Retina (tissue), 1 donor: Measurements from ENCODE around the gene PNP.

Experiments
- DNase-seq: peaks from one replicate; pipeline ENCODE4 v3.0.0-alpha.2; 2016

Gene PNP

DNA sequence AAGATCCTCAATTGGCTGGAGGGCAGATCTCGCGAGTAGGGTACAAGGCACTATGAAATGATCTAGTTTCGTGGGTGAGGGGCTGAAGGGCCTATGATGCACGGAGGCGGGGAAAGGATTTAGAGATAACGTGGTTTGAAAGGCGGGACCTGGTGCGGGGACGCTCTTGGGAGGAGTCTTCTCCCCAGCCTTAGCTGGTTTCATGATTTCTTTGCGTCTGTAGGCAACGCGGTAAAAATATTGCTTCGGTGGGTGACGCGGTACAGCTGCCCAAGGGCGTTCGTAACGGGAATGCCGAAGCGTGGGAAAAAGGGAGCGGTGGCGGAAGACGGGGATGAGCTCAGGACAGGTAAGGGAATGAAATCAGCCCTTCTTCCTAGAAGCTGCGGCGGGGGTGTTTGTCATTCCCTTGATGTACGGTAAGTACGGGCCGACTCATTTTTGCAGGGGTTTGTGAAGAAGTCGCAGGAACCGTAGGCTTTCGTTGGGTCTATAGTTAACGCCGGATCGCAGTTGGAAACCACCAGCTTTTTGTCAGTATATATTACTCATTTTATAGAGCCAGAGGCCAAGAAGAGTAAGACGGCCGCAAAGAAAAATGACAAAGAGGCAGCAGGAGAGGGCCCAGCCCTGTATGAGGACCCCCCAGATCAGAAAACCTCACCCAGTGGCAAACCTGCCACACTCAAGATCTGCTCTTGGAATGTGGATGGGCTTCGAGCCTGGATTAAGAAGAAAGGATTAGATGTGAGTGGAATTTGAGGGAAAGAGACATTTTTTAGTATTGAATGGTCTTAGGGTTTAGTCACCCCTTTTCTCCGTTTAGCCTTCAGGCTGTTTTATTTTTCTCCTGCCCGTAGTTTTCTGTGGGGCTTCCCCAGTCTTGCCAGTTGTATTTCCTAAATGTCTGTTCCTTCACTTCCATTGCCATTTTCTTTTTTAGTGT, 13.6 kb upstream of the PNP start:
- no peak for DNase-seq

GRCh38 chr14:20456971-20457370, 12.2 kb upstream of the PNP start:
- no peak for DNase-seq

GRCh38 chr14:20458031-20458789, 11.0 kb upstream of the PNP start:
- no peak for DNase-seq

- DNase-seq: no peak
Observed at GRCh38 chr14:20460458-20461224, 8.6 kb upstream of the PNP start.

DNA sequence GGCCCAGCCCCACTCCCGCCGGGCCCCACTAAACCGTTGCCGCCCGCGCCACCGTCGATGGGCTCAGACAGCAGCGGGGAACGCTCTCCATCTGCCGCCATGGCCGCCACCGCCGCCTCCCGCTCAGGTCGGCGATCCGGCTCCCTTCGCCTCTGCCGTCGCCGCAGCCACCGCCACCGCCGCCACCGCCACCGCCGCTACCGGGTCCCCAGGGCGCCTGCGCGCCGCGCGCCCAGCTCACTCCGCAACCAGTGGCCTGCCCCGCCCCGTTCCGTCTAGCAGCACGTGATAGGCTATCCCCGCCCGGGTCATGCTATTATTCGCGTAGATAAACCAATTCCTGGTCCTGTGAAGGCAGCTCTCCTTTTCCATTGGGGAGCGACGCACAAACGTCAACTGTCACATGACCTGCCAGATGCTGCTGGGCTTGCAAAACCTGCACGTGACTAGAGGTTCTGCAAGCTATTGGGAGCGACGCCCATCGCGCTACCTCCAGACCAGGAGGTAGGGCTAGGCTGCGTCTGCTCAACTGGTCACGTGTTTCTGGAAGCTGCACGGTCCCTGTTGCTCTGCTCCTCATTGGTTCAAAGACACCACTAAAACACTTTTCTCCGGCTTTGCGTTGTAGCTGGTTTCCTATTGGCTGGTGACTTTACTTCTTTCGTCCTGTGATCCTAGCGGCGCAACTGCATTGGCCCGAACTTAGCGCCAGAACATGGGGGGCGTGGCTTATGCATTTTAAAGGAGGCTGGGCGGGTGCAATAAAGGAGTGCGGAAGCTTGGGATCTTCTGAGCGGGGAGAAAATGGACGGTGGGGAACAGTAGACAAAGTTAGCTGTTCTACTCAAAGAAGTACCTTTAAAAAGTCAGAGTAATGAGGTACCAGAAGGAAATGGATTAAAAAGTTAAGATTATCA, 7.7 kb upstream of the PNP start, which contains the start of gene PIP4P1:
Gene PIP4P1 (minus strand): TSS at position 210 of the 917 bp plus-strand sequence. CDS start 109 bp downstream, at position 101.
- peak; percentile 96 for DNase-seq

GRCh38 chr14:20468764-20469241, 403 bp upstream of the PNP start:
- DNase-seq: no peak

DNA sequence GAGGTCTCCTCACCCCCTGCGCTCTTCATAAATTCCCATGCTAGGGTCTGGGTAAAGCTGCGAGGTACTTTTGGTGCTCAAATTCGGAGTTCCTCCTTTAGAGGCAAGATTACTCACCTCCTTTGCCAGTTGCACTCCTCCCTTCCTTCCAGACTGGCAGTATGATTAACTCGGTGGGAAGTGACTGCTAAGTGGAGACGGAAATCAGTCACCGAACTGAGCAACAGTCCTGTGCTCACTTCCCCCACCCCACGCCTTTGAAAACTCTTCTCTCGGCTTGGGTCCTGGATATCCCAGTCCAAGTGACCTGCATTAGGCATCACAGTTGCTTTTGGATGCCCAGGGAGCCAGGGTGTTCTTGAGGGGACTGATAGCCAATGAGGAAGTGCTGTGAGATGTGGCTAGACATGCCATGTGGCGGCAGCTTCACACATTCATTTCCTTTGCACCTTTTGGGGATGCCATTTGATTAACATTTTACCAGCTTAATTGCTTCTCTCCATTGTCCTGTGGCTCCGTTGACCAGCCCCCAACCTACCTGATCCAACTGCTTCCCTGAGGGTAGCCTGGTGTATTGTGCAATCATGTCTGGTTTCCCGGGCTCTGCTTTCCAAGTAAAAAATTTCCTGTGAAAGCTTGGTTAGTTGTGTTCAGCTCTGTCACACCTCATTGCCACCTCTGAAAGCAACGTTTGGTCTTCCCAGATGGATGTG, 840 bp downstream of the PNP start:
- DNase-seq: no peak

DNA sequence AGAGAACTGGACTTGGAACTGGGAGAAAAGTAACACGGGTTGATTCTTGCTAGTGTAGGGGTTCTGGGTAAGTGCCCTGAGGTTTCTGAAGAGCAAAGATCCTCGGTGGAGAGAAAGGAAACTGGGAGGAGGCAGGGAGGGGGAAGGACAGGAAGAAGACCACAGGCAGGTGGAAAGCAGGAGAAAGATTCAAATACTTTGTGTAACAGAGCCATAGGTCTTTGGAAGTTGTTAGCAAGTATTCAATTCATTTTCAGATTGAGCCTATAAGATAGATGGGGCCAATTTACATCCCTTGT, 1.3 kb downstream of the PNP start:
- DNase-seq: no peak

- DNase-seq: no peak
Observed at GRCh38 chr14:20472536-20473169, 3.4 kb downstream of the PNP start.

DNA sequence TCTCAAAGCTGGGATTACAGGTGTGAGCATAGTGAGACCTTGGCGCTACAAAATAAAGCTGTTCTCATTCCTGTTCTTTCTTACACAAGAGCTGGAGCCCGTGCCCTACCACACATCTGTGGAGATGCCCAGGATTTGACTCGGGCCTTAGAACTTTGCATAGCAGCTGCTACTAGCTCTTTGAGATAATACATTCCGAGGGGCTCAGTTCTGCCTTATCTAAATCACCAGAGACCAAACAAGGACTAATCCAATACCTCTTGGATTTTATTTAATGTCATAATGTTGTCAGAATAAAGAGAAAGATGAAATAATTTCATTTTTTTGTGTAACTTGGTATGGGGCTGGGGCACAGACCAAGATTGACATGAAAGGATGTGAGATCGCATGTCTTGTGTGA, 7.6 kb downstream of the PNP start:
- DNase-seq: no peak

DNA sequence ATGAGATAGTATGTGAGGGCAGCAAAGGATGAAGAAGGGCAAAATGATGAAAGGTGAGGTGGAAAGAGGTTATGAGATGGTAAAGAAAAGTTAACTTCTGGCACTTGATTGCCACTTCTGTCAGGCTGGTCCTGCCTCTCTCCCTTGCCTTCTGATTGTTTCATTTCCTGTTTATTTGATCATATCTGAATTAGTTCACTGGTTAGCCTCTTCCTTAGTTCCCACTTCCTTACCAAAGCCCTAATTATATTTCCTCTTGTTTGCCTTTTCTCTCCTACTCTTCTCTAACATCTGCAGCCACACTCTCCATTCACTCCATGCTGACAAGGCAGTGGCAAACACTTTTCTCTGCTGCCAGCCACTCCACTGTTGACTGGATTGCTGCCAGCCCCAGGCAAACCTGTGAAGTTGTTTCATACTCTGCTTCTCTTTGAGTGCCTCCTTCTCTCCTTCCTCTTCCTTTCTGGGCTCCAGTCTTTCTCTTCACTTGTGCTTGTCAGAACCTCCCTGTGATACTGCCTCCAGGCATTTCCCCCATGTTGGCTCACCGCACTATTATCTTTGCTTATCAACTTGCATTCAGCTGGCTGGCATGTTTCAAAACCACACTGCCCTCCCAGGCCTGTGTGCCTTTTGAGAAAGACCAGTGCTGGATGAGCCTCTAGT, 8.1 kb downstream of the PNP start:
- DNase-seq: peak; percentile 33

DNA sequence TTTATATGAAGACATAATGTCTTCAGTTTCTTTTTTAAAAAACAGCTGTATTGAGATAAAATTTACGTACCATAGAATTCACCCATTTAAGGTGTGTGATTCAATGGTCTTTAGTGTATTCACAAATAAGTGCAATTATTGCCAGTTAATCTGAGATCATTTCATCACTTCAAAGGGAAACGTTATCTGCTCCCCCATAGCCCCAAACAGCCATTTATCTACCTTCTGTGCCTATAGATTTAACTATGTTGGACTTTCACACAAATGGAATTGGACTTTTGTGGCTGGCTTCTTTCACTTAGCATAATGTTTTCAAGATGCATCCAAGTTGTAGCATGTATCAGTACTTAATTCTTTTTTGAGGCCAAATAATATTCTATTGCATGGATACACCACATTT, 9.7 kb downstream of the PNP start:
- DNase-seq: no peak

DNA sequence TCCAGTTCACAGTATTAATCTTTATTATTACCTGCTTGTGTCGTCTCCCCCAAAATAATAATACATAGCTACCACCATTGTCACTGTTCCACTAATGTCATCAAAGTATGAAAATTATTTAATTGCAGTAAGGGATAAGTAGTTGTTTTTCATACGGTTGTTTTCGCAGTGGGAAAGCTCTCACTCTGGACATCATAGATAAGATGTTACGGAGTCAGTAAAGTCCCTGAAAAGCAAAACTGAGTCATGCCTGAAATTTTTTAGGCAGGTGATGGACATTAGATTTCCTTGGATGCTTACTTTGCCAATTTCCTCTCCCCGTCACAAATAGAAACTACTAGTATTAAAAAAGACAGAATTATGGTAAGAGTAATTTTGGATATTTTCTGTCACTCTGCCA, 13.2 kb downstream of the PNP start:
- DNase-seq: no peak

- DNase-seq: no peak
Observed at GRCh38 chr14:20485900-20486299, 16.7 kb downstream of the PNP start.

GRCh38 chr14:20486684-20487395, 17.6 kb downstream of the PNP start:
- DNase-seq: no peak

DNA sequence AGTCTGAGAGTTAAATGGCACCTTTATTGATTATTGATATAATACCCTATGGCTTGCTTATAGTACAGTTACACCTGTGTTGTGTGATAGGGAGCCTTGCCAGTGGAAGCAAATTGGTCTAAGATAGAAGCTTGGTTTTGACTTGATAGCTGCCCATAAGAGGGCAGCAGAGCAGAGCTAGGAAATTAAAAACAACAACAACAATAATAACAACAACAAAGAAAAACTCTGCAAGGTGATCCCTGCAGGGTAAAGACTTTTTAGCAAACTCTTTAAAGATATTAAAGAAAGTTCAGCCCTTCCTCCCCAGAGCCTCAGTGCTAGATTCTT, 18.2 kb downstream of the PNP start:
- no peak for DNase-seq

DNA sequence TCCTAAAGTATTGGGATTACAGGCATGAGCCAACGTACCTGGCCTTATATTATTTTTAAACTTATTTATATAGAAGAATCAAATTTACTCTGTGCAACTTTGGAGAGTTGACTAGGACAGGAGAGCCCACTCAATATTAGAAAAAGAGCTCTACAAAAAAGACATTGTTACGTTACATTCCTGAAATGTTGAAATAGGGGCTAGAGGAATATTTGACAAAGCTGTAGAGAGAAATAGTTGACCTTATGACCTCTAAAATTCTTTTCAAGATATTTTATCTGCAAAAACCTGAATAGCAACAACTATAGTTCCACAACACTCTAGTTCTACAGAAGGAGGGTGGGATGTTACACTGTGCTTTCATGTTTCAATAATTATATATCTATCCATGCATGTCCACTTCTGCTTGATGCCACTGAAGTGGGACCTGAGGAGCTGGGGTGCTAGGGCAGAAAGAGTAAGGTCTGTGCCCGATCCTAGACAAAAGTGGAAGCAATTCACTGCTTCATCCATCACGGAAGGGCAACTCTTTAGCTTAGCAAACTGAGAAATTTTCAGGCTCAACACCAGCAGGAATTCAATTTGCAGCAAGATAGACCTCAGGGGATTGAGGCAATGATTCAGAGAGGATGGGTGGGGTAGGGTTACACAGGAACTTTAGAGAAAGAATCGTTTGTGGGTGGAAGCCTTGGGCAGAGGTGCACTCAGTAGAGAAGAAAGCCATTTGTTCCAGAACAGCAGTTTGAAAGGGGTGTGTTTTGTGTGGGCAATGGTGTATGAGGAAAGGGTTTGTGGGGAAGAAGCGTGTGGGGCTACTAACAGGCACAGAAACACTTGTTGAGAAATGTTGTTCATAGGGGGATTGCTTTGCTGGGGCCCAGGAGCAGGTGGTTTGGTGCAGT, 20.1 kb downstream of the PNP start:
- DNase-seq: no peak

- no peak for DNase-seq
Observed at GRCh38 chr14:20490563-20490962, 21.4 kb downstream of the PNP start.

DNA sequence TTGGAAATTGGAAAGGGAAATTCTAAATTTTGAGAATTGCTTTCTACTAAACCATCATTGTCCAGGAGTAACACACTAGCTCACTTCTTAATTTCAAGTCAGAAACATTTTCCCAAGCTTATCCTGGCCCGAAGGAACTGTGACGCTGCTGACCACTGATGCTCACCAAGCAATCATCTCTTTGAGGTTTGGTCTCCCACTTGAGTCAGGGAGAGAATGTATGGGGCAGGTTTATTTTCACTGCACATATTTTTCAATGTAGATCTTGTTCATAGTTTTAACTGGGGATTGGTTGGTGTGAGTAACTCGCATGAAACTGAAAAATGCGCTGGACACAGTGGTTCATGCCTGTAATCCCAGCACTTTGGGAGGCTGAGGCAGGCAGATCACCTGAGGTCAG, 23.3 kb downstream of the PNP start:
- DNase-seq: no peak
